ENCODE data around the gene HHAT. TPM values are rescaled to one million over a fixed set of nuclear protein-coding genes. Genes with fewer than 3 reads are reported as not detected.

The HHAT gene
- polyA plus RNA-seq, 1 donor (not counting 4 experiments of a cell fraction or from before 2014, with no cell fraction given): 3.8 TPM

DNA sequence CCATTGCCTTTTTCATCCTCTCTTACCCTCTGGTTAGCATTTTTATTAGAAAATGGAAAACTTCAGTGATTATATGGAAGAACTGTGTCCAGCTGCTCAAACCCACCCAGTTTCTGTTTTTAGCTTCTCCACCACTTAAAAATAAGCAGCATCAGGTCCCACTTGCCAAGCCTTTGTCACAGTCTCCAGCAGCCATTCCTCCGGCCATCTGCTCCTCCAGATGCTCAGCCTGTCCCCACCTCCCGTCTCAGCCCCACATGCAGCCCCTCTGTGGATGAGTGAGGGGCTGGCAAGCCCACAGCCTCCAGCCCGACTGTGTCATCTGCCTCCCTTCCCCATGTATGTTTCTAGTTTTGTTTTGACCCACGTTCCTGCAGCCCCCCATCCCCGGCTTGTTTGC, 289.7 kb downstream of the HHAT start:
- no peaks in the 10 kb centered on the region for H3K9me3 ChIP-seq (ENCODE audit: control insufficient read depth, low read depth, low read length)
- no peaks in the 10 kb centered on the region for H3K4me1 ChIP-seq (ENCODE audit: control insufficient read depth, extremely low read depth, insufficient read depth, low read length)
- no peak for TF ChIP-seq EZH2 (IDR thresholded peaks at IDR 0.05; ENCODE audit: low read length)
- TF ChIP-seq, protein P1, sequence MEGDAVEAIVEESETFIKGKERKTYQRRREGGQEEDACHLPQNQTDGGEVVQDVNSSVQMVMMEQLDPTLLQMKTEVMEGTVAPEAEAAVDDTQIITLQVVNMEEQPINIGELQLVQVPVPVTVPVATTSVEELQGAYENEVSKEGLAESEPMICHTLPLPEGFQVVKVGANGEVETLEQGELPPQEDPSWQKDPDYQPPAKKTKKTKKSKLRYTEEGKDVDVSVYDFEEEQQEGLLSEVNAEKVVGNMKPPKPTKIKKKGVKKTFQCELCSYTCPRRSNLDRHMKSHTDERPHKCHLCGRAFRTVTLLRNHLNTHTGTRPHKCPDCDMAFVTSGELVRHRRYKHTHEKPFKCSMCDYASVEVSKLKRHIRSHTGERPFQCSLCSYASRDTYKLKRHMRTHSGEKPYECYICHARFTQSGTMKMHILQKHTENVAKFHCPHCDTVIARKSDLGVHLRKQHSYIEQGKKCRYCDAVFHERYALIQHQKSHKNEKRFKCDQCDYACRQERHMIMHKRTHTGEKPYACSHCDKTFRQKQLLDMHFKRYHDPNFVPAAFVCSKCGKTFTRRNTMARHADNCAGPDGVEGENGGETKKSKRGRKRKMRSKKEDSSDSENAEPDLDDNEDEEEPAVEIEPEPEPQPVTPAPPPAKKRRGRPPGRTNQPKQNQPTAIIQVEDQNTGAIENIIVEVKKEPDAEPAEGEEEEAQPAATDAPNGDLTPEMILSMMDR (optimal IDR thresholded peaks at IDR 0.05 in 1 of 3, IDR thresholded peaks at IDR 0.05 in 1 of 3, conservative IDR thresholded peaks at IDR 0.05 in 1 of 3; ENCODE audit: extremely low read depth in 1 of 3, insufficient read depth in 2 of 3, low read length in 3 of 3): no peak
- H3K9me1 ChIP-seq (ENCODE audit: control insufficient read depth, extremely low read depth, insufficient read depth, low read length): no peaks in the 10 kb centered on the region
- FAIRE-seq (no peak), DNase-seq (ENCODE audit: low read depth, low spot score) (no peak)
- no peak overlapping the region for H3K27ac ChIP-seq (ENCODE audit: control insufficient read depth, insufficient read depth, low read length)
- no peak overlapping the region for H3K9ac ChIP-seq (ENCODE audit: control insufficient read depth, extremely low read depth, insufficient read depth, low read length)
- H3K27me3 ChIP-seq (ENCODE audit: control insufficient read depth, extremely low read depth, insufficient read depth, low read length): no peaks in the 10 kb centered on the region
- no peaks in the 10 kb centered on the region for H3K36me3 ChIP-seq (ENCODE audit: control insufficient read depth in 2 of 2, extremely low read depth in 1 of 2, insufficient read depth in 2 of 2, low read length in 2 of 2)
- H3K4me2 ChIP-seq (ENCODE audit: control insufficient read depth, extremely low read depth, insufficient read depth, low read depth, low read length): no peak overlapping the region
- H3K79me2 ChIP-seq (ENCODE audit: control insufficient read depth, insufficient read depth, low read length): no peaks in the 10 kb centered on the region
- H3K4me3 ChIP-seq (ENCODE audit: control insufficient read depth in 2 of 3, extremely low read depth in 1 of 3, insufficient read depth in 2 of 3, low read depth in 1 of 3, low read length in 3 of 3): no peak overlapping the region
- dilution Hi-C loops (cut with MboI; ENCODE audit: extremely low pct_ligation_motif_present, low sequenced_read_pairs): no loop called here
- H2AFZ ChIP-seq (ENCODE audit: control insufficient read depth, low read length): no peak overlapping the region
- H4K20me1 ChIP-seq (ENCODE audit: control insufficient read depth, extremely low read depth, insufficient read depth, low read length): no peaks in the 10 kb centered on the region

DNA sequence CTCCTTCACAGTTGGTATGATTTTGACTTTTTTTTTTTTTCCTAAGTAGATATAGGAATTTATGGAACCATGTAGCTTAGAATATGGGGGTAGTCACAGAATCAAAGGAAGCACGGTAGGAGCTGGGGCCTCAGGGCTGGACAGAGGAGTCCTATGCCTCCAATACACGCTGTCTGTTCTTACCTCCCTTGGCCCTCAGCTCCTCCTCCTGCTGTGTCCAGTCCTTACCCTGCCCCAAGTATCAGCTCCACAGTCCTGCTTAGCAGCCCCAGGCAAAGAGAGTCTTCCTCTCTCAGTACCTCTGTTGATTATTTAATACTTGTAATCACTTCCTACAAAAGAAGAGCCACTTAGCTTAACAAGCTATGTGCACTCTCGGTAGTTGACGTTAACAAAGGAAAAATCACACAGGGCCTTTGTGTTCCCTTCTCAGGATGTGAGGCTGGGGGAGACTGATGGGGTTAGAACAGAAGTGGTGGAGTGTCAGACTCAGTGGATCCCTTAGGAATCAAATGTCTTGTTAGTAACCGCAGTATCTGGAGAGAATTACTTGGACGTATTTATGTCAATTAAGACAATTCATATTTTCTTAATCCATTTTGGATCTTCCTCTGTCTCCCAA, 292.3 kb downstream of the HHAT start:
- no peaks in the 10 kb centered on the region for H3K4me1 ChIP-seq (ENCODE audit: control insufficient read depth, extremely low read depth, insufficient read depth, low read length)
- TF ChIP-seq, protein P1 (optimal IDR thresholded peaks at IDR 0.05 in 1 of 3, IDR thresholded peaks at IDR 0.05 in 1 of 3, conservative IDR thresholded peaks at IDR 0.05 in 1 of 3; ENCODE audit: extremely low read depth in 1 of 3, insufficient read depth in 2 of 3, low read length in 3 of 3): no peak
- TF ChIP-seq EZH2 (IDR thresholded peaks at IDR 0.05; ENCODE audit: low read length): no peak
- H3K27ac ChIP-seq (ENCODE audit: control insufficient read depth, insufficient read depth, low read length): no peak overlapping the region
- dilution Hi-C loops (cut with MboI; ENCODE audit: extremely low pct_ligation_motif_present, low sequenced_read_pairs): no loop called here
- DNase-seq (ENCODE audit: low read depth, low spot score) (no peak), FAIRE-seq (no peak)
- no peak overlapping the region for H3K4me3 ChIP-seq (ENCODE audit: control insufficient read depth in 2 of 3, extremely low read depth in 1 of 3, insufficient read depth in 2 of 3, low read depth in 1 of 3, low read length in 3 of 3)
- no peak overlapping the region for H3K9ac ChIP-seq (ENCODE audit: control insufficient read depth, extremely low read depth, insufficient read depth, low read length)
- no peaks in the 10 kb centered on the region for H3K9me3 ChIP-seq (ENCODE audit: control insufficient read depth, low read depth, low read length)
- no peak overlapping the region for H2AFZ ChIP-seq (ENCODE audit: control insufficient read depth, low read length)
- no peaks in the 10 kb centered on the region for H3K27me3 ChIP-seq (ENCODE audit: control insufficient read depth, extremely low read depth, insufficient read depth, low read length)
- H3K36me3 ChIP-seq (ENCODE audit: control insufficient read depth in 2 of 2, extremely low read depth in 1 of 2, insufficient read depth in 2 of 2, low read length in 2 of 2): no peaks in the 10 kb centered on the region
- no peak overlapping the region for H3K4me2 ChIP-seq (ENCODE audit: control insufficient read depth, extremely low read depth, insufficient read depth, low read depth, low read length)
- no peaks in the 10 kb centered on the region for H4K20me1 ChIP-seq (ENCODE audit: control insufficient read depth, extremely low read depth, insufficient read depth, low read length)
- H3K79me2 ChIP-seq (ENCODE audit: control insufficient read depth, insufficient read depth, low read length): no peaks in the 10 kb centered on the region
- no peaks in the 10 kb centered on the region for H3K9me1 ChIP-seq (ENCODE audit: control insufficient read depth, extremely low read depth, insufficient read depth, low read length)
